Renal cortical epithelial cell (primary cell): ENCODE results near the gene DDI2. TPM values are rescaled to one million over a fixed set of nuclear protein-coding genes. Genes with fewer than 3 reads are reported as not detected.
"Not testable (repeated sequence)": the region's sequence is repeated elsewhere in the genome, so short reads cannot be mapped to it uniquely, and the experiment has no call there.

ENCODE experiments used
- DNase-seq: peaks from one replicate; pipeline ENCODE4 v3.0.0-alpha.2; 2011; ENCODE audit warnings: low read depth
- total RNA-seq: library from RNA; depleted of rRNA; stranded (reverse); fragments of >200 nt; gene quantifications from 2 replicates; pipeline ENCODE4 v1.2.3, GENCODE V29; 2014

The DDI2 gene
- total RNA-seq = 8.2 and 33.0 TPM in 2 replicates

- DNase-seq = peak; percentile 96
Observed at GRCh38 chr1:15617173-15618076, at the start of gene DDI2. TSS of gene DDI2 (plus strand) at chr1:15617458. CDS start at chr1:15617671, 213 bp downstream.

DNA sequence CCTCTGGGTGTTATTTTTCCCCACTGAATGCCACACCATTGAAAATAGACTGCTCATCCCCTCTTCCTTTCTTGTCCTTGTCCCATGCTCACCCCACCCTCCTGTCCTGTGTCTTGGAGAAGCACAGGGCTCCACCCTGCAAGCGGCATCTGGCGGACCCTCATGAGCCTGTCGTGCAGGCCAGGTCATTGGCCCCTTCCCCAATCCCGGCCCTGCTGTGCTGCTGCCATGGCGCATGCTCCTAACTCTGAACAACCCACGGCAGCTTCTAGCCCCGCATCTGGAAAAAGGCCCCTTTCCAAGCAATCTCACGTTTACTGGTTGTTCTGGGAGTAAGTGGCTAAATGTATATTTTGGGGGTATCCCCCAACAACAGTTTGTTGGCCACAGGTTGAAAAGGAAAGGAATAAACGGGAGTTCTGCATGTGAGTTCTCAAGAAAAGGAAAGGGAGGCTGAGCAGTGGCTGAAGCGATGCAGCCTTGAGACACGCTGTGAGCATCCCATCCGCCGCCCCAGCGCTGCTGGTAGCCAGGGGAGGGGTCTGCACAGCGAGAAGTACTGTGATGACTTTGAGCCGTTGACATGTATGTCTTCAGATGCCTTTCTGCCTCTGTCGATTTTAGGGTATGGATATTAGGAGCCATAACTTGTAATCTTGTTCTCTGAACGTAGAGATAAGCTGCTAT is 48.7 kb upstream of the DDI2 start:
- no peak for DNase-seq

DNA sequence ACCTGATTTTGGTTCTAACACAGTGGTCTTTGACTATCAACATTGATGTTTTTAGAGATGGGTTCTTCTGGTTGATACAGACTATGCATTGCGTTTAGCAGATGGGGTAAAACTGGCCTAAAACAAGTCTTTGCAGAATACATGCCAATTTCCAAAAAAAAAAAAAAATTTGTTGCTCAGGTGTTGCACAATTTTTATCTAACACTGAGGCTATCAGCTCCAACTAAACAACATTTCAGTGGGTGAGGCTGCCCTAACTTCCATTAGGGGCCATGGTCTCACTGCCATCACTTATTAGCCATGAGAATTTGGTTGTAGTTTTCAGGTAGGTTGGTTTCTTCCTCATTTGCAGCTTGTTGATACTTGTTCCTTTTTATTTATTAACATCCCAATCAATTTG is 46.4 kb upstream of the DDI2 start:
- DNase-seq = no peak

GRCh38 chr1:15571266-15571665 is 46.0 kb upstream of the DDI2 start:
- no peak for DNase-seq

GRCh38 chr1:15573477-15573876 is 43.8 kb upstream of the DDI2 start:
- DNase-seq = peak; percentile 29

DNA sequence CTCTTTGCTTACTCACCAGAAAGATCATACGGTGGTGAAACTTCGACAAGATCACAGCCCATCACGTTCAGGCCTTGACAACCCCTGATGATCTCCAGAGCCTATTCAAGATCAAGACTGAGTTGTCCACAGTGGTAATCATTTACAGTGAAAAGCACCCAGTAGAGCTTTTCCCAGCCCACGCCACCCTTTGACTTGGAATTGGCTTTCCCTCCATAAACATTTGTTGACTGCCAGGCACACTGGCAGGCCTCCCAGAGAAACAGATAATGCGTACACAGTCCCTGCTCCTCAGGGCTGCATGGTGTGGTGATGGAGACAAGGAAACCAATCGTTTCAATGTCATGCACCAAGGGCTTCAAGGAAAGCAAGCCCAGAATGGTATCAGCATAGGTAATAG is 42.5 kb upstream of the DDI2 start:
- DNase-seq = peak; percentile 88

GRCh38 chr1:15575549-15576150 is 41.6 kb upstream of the DDI2 start:
- DNase-seq = no peak

DNA sequence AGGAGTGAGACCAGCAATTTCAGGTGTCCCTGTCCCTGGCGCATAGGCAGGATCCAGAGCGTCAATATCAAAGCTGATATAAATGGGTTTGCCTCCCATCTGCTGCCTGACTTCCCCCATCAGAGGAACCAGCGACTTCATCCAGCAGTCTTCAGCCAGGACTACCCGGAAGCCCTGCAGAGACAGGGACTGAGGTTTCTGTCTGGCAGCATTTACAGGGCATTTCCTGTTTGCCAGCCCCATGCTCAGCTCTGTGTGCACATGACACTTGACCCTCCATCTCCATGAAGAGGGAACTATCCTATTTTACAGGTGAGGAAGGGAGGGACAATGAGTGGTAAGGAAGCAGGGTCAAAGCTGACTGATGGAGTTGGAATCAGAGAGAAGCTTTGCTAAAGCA is 39.6 kb upstream of the DDI2 start:
- no peak for DNase-seq

DNA sequence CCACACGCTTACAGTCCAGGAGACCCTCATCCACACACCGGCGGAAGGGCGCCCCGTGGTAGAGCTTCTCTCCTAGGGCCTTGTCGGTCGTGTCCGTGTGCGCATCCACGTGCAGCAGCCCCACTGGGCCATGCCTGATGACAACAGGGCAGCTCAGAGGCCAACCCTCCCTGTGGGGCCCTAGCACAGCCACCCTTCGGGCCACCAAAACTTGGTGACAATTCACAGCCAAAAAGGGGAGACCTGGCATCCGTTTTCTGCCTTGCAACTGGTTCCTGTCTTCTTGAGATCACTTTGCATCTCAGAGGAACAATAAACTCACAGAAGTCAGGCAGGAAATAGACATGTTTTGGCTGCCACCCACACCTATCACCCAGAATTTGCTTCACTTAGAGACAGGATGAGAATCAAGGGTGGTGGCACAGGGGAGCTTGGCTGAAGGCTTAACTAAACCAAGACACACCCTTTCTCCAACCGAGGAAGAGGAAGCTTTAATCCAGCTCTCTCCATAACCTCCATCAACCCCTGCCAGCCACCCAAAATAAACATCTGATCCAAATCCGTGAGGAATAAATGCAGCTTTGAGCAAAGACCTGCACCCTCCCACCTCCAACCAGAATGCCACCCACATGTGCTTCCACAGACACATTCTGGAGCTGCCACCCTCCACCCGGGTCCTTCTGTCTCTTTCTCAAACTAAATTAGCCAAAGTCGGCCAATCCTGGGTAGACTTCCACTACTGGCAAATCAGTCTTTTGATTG is 38.2 kb upstream of the DDI2 start:
- no peak for DNase-seq

DNA sequence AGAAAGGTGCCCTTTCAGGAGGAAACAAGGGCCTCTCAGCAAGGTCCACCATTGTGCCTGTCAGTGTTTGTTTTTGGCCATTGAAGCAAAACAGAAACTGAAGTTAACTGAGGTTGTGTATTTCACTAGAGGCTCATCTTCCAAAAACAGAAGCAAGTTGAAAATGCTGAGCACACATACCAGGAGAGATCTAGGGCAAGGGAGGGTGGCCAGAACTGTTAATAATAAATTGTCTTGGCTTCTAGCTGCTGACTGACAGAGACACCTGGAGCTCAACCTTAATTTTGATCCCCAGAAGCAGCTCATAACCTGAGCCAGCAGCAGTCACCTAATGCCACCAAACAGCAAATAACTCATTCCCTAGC is 37.6 kb upstream of the DDI2 start:
- DNase-seq = peak; percentile 72

GRCh38 chr1:15583016-15583706 is 34.1 kb upstream of the DDI2 start:
- DNase-seq = no peak

DNA sequence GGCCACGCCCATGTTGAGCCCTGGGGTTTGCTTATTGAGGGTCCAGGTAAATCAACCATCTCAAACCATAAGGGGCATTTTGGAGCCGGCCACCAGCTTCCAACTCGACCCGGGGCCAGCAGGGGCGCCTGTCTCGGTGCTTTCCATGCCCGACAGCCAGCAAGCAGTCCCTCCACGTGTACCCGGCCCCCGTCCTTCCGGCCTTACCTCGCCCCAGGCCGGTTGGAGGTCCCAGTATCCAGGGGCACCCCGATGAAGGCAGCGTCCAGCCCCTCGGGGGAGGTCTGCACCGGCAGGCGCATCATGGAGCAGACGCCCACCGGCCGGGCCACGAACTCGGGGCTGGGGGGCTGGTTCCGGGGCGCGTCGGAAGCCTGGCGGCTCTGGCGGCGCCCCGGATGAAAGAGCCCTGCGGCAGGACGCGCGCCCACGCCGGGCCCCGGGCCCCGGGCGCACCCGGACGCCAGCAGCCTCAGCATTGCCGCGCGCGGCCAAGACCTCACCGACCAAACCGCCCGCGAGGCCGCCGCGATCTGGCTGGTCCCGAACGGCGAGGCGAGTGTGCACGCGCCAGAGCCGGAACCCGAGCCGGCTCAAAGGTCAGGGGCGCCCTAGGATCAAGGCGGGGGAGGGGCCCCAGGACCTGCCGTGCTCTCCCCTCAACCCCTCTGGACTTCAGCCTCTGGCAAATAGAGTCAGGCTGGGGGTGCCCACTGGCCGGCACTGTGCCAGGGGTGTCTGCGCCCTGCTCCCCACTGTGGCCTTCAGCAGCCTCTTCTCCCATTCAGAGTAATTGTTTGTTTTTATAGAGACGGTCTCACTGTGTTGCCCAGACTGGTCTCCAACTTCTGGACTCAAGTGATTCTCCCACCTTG is 32.5 kb upstream of the DDI2 start, which contains the start of gene AGMAT:
Gene AGMAT, minus strand, starts transcription at position 563 of the 875 bp plus-strand sequence. Its CDS starts 84 bp downstream, at position 479.
- no peak for DNase-seq

- DNase-seq = no peak
Observed at GRCh38 chr1:15592285-15592684, 25.0 kb upstream of the DDI2 start.

- no peak for DNase-seq
Observed at GRCh38 chr1:15595809-15596617, 21.2 kb upstream of the DDI2 start.

DNA sequence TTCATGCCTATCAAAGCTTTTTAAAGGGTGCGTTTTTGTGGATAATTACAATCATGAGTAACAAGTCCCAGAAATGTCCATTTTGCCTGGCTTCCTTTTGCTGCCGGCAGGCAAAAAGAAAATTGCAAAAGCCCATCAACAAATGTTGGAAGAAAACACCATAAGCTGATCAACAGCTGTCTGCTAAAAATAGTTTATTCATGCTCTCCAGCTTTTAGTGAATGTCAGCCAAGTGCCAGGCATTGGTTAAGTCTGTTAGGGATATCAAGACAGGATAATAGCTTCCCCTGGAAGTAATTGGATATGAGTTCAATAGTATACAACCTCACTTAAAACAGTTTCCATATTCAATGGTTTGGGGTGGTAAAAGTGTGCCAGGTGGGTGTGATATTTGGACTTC is 18.8 kb upstream of the DDI2 start:
- no peak for DNase-seq

DNA sequence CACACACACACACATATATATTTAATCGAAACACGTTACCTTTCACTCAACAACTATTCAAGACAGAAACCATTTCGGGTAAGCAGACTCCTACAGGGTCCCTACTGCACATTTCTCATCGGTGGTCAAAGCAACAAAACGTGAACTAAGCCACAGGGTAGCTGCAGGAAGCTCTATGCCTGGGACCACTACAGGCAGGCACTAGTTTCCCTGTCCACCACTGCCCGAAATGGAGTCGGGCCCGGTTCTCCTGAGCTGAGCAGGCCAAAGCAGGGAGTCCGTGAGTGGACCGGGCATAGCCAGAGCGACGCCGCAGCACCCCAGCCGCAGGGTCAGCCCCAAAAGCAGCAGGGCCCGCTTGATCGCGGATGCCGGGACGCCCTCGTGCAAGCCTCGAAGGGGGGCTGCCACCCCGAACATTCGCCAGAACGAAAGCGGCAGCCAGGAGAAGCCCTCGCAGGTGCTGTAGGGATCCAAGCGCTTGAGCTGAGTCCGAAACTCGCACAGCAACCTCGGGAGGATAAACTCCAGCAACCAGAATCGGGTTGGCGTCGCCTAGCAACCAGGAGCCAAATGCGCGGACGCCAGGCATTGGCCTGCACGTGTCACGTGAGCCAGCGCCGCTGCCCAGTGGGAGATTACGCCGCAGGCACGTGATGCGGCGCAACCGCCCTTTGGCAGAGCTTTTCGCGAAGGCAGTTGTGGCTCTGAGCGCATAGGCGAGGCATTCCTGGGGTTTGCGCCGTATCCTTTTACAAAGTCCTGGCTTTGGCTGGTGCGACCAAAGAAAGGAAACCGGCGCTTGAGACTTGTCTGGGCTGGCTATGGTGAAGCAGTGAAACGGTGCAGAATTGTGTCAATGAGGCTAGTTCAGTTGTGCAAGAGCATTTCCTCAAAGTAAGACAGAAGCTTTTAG is 13.9 kb upstream of the DDI2 start:
- peak; percentile 92 for DNase-seq

DNA sequence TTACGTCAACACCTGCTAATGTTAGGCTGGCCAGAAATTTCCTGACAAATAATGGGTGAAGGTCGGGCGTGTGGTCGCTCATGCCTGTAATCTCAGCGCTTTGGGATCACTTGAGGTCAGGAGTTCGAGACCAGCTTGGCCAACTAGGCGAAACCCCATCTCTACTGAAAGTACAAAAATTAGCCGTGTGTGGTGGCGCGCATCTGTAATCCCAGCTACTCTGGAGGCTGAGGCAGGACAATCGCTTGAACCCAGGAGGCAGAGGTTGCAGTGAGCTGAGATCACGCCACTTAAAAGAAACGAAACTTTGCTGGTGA is 13.3 kb upstream of the DDI2 start:
- not testable (repeated sequence) for DNase-seq

DNA sequence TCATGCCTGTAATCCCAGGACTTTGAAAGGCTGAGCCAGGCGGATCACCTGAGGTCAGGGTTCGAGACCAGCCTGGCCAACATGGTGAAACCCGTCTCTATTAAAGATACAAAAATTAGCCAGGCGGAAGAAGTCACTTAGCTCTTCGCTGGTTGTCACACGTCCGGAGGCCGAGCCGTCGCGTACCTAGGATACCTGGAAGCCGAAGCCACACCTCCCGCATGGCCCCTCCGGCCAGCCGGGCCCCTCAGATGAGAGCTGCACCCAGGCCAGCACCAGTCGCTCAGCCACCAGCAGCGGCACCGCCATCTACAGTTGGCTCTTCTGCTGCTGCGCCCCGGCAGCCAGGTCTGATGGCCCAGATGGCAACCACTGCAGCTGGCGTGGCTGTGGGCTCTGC is 12.9 kb upstream of the DDI2 start:
- not testable (repeated sequence) for DNase-seq
